ENCODE data around the gene TENM3.
"Not testable (repeated sequence)": the region's sequence is repeated elsewhere in the genome, so short reads cannot be mapped to it uniquely, and the experiment has no call there.

Gene TENM3

GRCh38 chr4:182384631-182385091 lies 141.5 kb downstream of the TENM3 start:
- Histone ChIP-seq H3F3A (ENCODE audit: insufficient read depth, low read length) (no peaks in the 10 kb centered on the region), H3K4me3 (ENCODE audit: low read depth, low read length, poor library complexity, severe bottlenecking) (no peak overlapping the region), H2AFZ (ENCODE audit: low read length) (no peak overlapping the region), H4K20me1 (ENCODE audit: insufficient read depth, low read length) (no peaks in the 10 kb centered on the region), H3K9ac (ENCODE audit: low read length) (no peak overlapping the region), H3K9me2 (ENCODE audit: low read depth, low read length) (no peaks in the 10 kb centered on the region), H3K4me1 (ENCODE audit: insufficient read depth, low read length, severe bottlenecking) (no peaks in the 10 kb centered on the region), H3K27me3 (ENCODE audit: insufficient read depth, low read length) (no peaks in the 10 kb centered on the region), H3K4me2 (ENCODE audit: low read length) (no peak overlapping the region), H3K79me2 (ENCODE audit: insufficient read depth, low read length) (no peaks in the 10 kb centered on the region), H3K9me3 (ENCODE audit: low read length) (no peaks in the 10 kb centered on the region), H3K27ac (ENCODE audit: low read depth, low read length, poor library complexity, severe bottlenecking) (no peak overlapping the region), H3K36me3 (ENCODE audit: insufficient read depth, low read length) (no peaks in the 10 kb centered on the region)
- TF ChIP-seq EZH2 (IDR thresholded peaks at IDR 0.05; ENCODE audit: borderline replicate concordance, low read length) = no peak
- no peak for TF ChIP-seq CTCF (IDR thresholded peaks at IDR 0.05; ENCODE audit: low read length)

GRCh38 chr4:182385897-182386296 lies 142.7 kb downstream of the TENM3 start:
- Histone ChIP-seq H4K20me1 (ENCODE audit: insufficient read depth, low read length) (no peaks in the 10 kb centered on the region), H3K36me3 (ENCODE audit: insufficient read depth, low read length) (no peaks in the 10 kb centered on the region), H3F3A (ENCODE audit: insufficient read depth, low read length) (no peaks in the 10 kb centered on the region), H3K27me3 (ENCODE audit: insufficient read depth, low read length) (no peaks in the 10 kb centered on the region), H3K4me2 (ENCODE audit: low read length) (no peak overlapping the region), H3K9me3 (ENCODE audit: low read length) (no peaks in the 10 kb centered on the region), H3K9ac (ENCODE audit: low read length) (no peak overlapping the region), H3K27ac (ENCODE audit: low read depth, low read length, poor library complexity, severe bottlenecking) (no peak overlapping the region), H3K4me1 (ENCODE audit: insufficient read depth, low read length, severe bottlenecking) (no peaks in the 10 kb centered on the region), H2AFZ (ENCODE audit: low read length) (no peak overlapping the region), H3K4me3 (ENCODE audit: low read depth, low read length, poor library complexity, severe bottlenecking) (no peak overlapping the region), H3K9me2 (ENCODE audit: low read depth, low read length) (no peaks in the 10 kb centered on the region), H3K79me2 (ENCODE audit: insufficient read depth, low read length) (no peaks in the 10 kb centered on the region)
- TF ChIP-seq CTCF (IDR thresholded peaks at IDR 0.05; ENCODE audit: low read length) (no peak), EZH2 (IDR thresholded peaks at IDR 0.05; ENCODE audit: borderline replicate concordance, low read length) (no peak)

- H3K9me2 ChIP-seq (ENCODE audit: low read depth, low read length); H3K4me2 ChIP-seq (ENCODE audit: low read length); H3K9ac ChIP-seq (ENCODE audit: low read length): not testable (repeated sequence)
Measured at GRCh38 chr4:182386576-182386975, 143.4 kb downstream of the TENM3 start.

GRCh38 chr4:182391111-182391684 lies 148.0 kb downstream of the TENM3 start:
- Histone ChIP-seq H3K79me2 (ENCODE audit: insufficient read depth, low read length) (no peaks in the 10 kb centered on the region), H3F3A (ENCODE audit: insufficient read depth, low read length) (no peaks in the 10 kb centered on the region), H2AFZ (ENCODE audit: low read length) (no peak overlapping the region), H3K36me3 (ENCODE audit: insufficient read depth, low read length) (no peaks in the 10 kb centered on the region), H3K4me2 (ENCODE audit: low read length) (no peak overlapping the region), H3K4me1 (ENCODE audit: insufficient read depth, low read length, severe bottlenecking) (no peaks in the 10 kb centered on the region), H3K9me3 (ENCODE audit: low read length) (no peaks in the 10 kb centered on the region), H4K20me1 (ENCODE audit: insufficient read depth, low read length) (no peaks in the 10 kb centered on the region), H3K27me3 (ENCODE audit: insufficient read depth, low read length) (no peaks in the 10 kb centered on the region), H3K27ac (ENCODE audit: low read depth, low read length, poor library complexity, severe bottlenecking) (no peak overlapping the region), H3K4me3 (ENCODE audit: low read depth, low read length, poor library complexity, severe bottlenecking) (no peak overlapping the region), H3K9me2 (ENCODE audit: low read depth, low read length) (no peaks in the 10 kb centered on the region), H3K9ac (ENCODE audit: low read length) (no peak overlapping the region)
- no peak for TF ChIP-seq CTCF (IDR thresholded peaks at IDR 0.05; ENCODE audit: low read length)
- no peak for TF ChIP-seq EZH2 (IDR thresholded peaks at IDR 0.05; ENCODE audit: borderline replicate concordance, low read length)

More at GRCh38 chr4:182386576-182386975, 143.4 kb downstream of the TENM3 start:
- not testable (repeated sequence) for H3K79me2 ChIP-seq (ENCODE audit: insufficient read depth, low read length); H3K9me3 ChIP-seq (ENCODE audit: low read length); H2AFZ ChIP-seq (ENCODE audit: low read length); H4K20me1 ChIP-seq (ENCODE audit: insufficient read depth, low read length); H3F3A ChIP-seq (ENCODE audit: insufficient read depth, low read length); H3K27me3 ChIP-seq (ENCODE audit: insufficient read depth, low read length); H3K4me1 ChIP-seq (ENCODE audit: insufficient read depth, low read length, severe bottlenecking); H3K27ac ChIP-seq (ENCODE audit: low read depth, low read length, poor library complexity, severe bottlenecking); H3K4me3 ChIP-seq (ENCODE audit: low read depth, low read length, poor library complexity, severe bottlenecking); H3K36me3 ChIP-seq (ENCODE audit: insufficient read depth, low read length)
